ENCODE measurements around the gene PRPSAP2. TPM values are rescaled to one million over a fixed set of nuclear protein-coding genes. Genes with fewer than 3 reads are reported as not detected.

Gene PRPSAP2
- polyA plus RNA-seq, 1 donor from 2014 or later, result 358 TPM

DNA sequence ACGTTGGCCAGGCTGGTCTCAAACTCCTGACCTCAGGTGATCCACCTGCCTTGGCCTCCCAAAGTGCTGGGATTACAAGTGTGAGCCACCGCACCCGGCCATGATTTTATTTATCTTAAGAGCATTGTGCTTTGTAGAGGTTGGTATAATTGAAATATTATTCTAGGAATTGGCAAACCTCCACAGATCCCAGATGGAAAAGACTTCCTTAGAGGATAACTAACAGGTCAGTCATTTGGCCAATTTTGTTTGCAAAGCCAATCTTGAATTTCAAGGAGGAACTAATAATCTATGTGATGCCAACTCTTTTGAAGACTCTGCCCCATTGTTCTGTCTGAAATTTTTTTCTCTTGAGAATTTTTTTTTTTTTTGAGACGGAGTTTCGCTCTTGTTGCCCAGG lies 47.3 kb downstream of the PRPSAP2 start:
- Histone ChIP-seq H4K20me1 (ENCODE audit: insufficient read depth) (no peaks in the 10 kb centered on the region), H3K79me2 (replicated peaks; ENCODE audit: insufficient read depth, low read length) (peaks cover 3% of the 10 kb centered on the region), H3K4me2 (ENCODE audit: low read length) (no peak overlapping the region), H3K9ac (ENCODE audit: low read length) (no peak overlapping the region), H3K9me3 (ENCODE audit: low read length) (no peaks in the 10 kb centered on the region), H3K27ac (ENCODE audit: low read length) (no peak overlapping the region), H3K27me3 (ENCODE audit: insufficient read depth, low read depth, low read length) (no peaks in the 10 kb centered on the region), H3K36me3 (ENCODE audit: insufficient read depth, low read length) (no peaks in the 10 kb centered on the region), H2AFZ (ENCODE audit: low read depth, low read length) (no peak overlapping the region), H3F3A (ENCODE audit: insufficient read depth, low read length, poor library complexity, severe bottlenecking) (no peaks in the 10 kb centered on the region), H3K9me2 (ENCODE audit: insufficient read depth, low read length) (no peaks in the 10 kb centered on the region), H3K4me3 (ENCODE audit: low read length) (no peak overlapping the region)
- no peak for TF ChIP-seq RAD21 (conservative IDR thresholded peaks at IDR 0.05)
- TF ChIP-seq EZH2 (IDR thresholded peaks at IDR 0.05; ENCODE audit: borderline replicate concordance, insufficient read depth, low read length, poor library complexity, severe bottlenecking), result no peak
- TF ChIP-seq, protein P1, sequence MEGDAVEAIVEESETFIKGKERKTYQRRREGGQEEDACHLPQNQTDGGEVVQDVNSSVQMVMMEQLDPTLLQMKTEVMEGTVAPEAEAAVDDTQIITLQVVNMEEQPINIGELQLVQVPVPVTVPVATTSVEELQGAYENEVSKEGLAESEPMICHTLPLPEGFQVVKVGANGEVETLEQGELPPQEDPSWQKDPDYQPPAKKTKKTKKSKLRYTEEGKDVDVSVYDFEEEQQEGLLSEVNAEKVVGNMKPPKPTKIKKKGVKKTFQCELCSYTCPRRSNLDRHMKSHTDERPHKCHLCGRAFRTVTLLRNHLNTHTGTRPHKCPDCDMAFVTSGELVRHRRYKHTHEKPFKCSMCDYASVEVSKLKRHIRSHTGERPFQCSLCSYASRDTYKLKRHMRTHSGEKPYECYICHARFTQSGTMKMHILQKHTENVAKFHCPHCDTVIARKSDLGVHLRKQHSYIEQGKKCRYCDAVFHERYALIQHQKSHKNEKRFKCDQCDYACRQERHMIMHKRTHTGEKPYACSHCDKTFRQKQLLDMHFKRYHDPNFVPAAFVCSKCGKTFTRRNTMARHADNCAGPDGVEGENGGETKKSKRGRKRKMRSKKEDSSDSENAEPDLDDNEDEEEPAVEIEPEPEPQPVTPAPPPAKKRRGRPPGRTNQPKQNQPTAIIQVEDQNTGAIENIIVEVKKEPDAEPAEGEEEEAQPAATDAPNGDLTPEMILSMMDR (IDR thresholded peaks at IDR 0.05; ENCODE audit: poor library complexity, severe bottlenecking), result no peak
- no peak for TF ChIP-seq MXI1 (conservative IDR thresholded peaks at IDR 0.05; ENCODE audit: poor library complexity, severe bottlenecking)
- TF ChIP-seq, protein P2, sequence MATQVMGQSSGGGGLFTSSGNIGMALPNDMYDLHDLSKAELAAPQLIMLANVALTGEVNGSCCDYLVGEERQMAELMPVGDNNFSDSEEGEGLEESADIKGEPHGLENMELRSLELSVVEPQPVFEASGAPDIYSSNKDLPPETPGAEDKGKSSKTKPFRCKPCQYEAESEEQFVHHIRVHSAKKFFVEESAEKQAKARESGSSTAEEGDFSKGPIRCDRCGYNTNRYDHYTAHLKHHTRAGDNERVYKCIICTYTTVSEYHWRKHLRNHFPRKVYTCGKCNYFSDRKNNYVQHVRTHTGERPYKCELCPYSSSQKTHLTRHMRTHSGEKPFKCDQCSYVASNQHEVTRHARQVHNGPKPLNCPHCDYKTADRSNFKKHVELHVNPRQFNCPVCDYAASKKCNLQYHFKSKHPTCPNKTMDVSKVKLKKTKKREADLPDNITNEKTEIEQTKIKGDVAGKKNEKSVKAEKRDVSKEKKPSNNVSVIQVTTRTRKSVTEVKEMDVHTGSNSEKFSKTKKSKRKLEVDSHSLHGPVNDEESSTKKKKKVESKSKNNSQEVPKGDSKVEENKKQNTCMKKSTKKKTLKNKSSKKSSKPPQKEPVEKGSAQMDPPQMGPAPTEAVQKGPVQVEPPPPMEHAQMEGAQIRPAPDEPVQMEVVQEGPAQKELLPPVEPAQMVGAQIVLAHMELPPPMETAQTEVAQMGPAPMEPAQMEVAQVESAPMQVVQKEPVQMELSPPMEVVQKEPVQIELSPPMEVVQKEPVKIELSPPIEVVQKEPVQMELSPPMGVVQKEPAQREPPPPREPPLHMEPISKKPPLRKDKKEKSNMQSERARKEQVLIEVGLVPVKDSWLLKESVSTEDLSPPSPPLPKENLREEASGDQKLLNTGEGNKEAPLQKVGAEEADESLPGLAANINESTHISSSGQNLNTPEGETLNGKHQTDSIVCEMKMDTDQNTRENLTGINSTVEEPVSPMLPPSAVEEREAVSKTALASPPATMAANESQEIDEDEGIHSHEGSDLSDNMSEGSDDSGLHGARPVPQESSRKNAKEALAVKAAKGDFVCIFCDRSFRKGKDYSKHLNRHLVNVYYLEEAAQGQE (IDR thresholded peaks at IDR 0.05; ENCODE audit: borderline replicate concordance), result no peak
- TF ChIP-seq SMC3 (conservative IDR thresholded peaks at IDR 0.05; ENCODE audit: poor library complexity), result no peak
- TF ChIP-seq EP300 (conservative IDR thresholded peaks at IDR 0.05; ENCODE audit: poor library complexity, severe bottlenecking), result no peak
- TF ChIP-seq TAF1 (IDR thresholded peaks at IDR 0.05; ENCODE audit: low read depth), result no peak
- TF ChIP-seq POLR2AphosphoS5 (IDR thresholded peaks at IDR 0.05), result no peak

DNA sequence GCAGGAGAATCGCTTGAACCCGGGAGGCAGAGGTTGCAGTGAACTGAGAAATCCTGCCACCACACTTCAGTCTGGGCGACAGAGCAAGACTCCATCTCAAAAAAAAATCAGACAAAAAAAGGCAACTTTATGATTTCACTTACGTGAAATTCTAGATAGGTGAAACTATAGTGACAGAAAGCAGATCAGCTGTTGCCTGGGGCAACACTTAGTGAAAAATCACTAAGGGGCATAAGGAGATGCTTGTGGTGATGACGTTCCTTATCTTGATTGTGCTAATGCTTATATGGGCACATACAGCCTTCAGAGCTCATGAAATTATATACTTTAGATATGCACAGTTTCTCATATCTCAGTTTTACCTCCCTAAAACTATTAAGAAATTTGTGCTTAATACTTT lies 52.4 kb downstream of the PRPSAP2 start:
- no peak overlapping the region for H2AFZ ChIP-seq (ENCODE audit: low read depth, low read length)
- H3K9ac ChIP-seq (ENCODE audit: low read length), result no peak overlapping the region
- no peak overlapping the region for H3K4me3 ChIP-seq (ENCODE audit: low read length)
- no peaks in the 10 kb centered on the region for H3K9me2 ChIP-seq (ENCODE audit: insufficient read depth, low read length)
- TF ChIP-seq, protein P2 (IDR thresholded peaks at IDR 0.05; ENCODE audit: borderline replicate concordance), result no peak
- TF ChIP-seq TAF1 (IDR thresholded peaks at IDR 0.05; ENCODE audit: low read depth) (no peak), POLR2AphosphoS5 (IDR thresholded peaks at IDR 0.05) (no peak), EZH2 (IDR thresholded peaks at IDR 0.05; ENCODE audit: borderline replicate concordance, insufficient read depth, low read length, poor library complexity, severe bottlenecking) (no peak), RAD21 (conservative IDR thresholded peaks at IDR 0.05) (no peak), MXI1 (conservative IDR thresholded peaks at IDR 0.05; ENCODE audit: poor library complexity, severe bottlenecking) (no peak), EP300 (conservative IDR thresholded peaks at IDR 0.05; ENCODE audit: poor library complexity, severe bottlenecking) (no peak), SMC3 (conservative IDR thresholded peaks at IDR 0.05; ENCODE audit: poor library complexity) (no peak)
- TF ChIP-seq, protein P1 (IDR thresholded peaks at IDR 0.05; ENCODE audit: poor library complexity, severe bottlenecking), result no peak
- no peaks in the 10 kb centered on the region for H3K27me3 ChIP-seq (ENCODE audit: insufficient read depth, low read depth, low read length)
- H3K36me3 ChIP-seq (ENCODE audit: insufficient read depth, low read length), result peaks cover 3% of the 10 kb centered on the region
- H3K9me3 ChIP-seq (ENCODE audit: low read length), result no peaks in the 10 kb centered on the region
- H4K20me1 ChIP-seq (ENCODE audit: insufficient read depth), result no peaks in the 10 kb centered on the region
- no peaks in the 10 kb centered on the region for H3F3A ChIP-seq (ENCODE audit: insufficient read depth, low read length, poor library complexity, severe bottlenecking)
- no peak overlapping the region for H3K4me2 ChIP-seq (ENCODE audit: low read length)
- no peak overlapping the region for H3K27ac ChIP-seq (ENCODE audit: low read length)
- peaks cover 3% of the 10 kb centered on the region for H3K79me2 ChIP-seq (replicated peaks; ENCODE audit: insufficient read depth, low read length)

All from neural cell (in vitro differentiated cells).